Stimulated activated naive CD4-positive, alpha-beta T cell (primary cell): ENCODE measurements around the gene CMTM2.
"Not testable (repeated sequence)": the region's sequence is repeated elsewhere in the genome, so short reads cannot be mapped to it uniquely, and the experiment has no call there.

Source experiments
- DNase-seq, 6 experiments: peaks; one replicate each; lab custom pipeline; 2025; lab: John Stamatoyannopoulos, UW

Gene CMTM2

GRCh38 chr16:66630561-66631260 is 51.4 kb downstream of the CMTM2 start:
- not testable (repeated sequence) for DNase-seq

GRCh38 chr16:66631558-66631957 is 52.3 kb downstream of the CMTM2 start:
- DNase-seq = not testable (repeated sequence)

DNA sequence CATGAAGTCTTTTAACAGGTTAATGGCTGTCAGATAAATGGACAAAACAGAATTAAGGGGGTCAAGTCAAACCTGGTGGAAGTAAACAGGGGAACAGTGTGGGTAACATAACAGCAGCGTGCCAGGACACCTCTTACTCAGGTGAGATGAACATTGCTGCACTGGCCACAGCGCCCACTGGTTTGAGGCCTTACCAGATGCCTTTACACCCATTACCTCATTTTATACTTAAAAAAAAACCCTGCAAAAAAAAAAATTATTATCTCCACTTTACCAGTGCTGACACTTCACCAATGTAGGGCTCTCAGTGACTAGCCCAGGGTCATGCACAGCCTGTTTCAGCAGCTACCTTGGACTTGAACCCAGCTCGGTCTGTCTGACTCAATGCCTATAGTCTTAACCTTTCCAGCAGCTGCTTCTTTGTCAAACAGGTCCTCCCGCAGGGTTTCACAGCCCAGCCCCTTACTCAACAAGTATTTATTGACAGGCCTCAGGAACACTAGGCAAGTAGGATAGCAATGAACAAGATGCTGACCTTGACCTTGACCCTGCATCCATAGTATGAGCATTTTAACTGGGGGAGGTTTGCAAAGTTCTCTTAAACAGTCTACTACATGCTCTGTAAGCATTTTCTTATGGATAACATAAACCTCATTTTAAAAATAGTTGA is 55.4 kb downstream of the CMTM2 start:
- DNase-seq = no peak

DNA sequence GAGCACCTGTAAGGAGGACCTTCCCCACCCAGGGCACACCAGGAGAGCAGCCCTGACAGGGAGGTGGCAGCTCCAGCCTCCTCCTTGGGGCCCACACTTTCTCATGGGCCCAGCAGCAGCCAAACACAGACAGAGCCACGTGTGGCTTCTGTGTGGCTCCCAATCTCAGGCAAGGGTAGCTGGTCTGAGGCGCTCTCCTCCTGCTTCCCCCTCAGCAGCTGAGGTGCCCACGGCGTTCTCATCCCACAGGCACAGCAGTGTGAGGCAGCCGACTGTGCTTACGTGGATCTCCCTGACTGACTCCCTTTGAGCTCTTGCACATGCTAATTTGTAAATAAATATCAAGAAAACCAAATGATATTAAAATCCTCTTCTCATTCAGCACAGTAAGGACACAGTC is 56.1 kb downstream of the CMTM2 start:
- DNase-seq = no peak

DNA sequence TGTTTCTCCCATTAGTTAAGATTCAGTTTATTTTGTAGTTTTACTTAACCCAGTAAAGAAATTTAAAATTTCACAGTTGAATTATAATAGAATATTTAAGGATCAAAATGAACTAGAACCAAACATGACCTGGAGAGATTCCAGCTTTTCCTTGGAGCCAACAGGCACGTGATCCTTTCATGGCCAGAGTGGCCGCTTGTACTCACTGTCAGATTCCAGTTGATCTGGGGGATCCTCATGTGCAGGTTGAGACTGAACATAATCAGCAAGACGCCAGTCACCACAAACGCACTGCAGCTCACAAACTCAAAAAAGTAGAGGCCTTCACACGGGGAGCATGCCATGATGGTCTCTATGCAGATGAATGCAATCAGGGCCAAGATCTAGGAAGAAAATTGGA is 56.9 kb downstream of the CMTM2 start:
- no peak for DNase-seq

GRCh38 chr16:66637806-66638205 is 58.5 kb downstream of the CMTM2 start:
- DNase-seq = no peak
